Measurements from ENCODE around the gene CYB5D1. TPM values are rescaled to one million over a fixed set of nuclear protein-coding genes. Genes with fewer than 3 reads are reported as not detected.

CYB5D1 gene
- total RNA-seq, 1 experiment from 2014 or later, result 18.0 TPM

DNA sequence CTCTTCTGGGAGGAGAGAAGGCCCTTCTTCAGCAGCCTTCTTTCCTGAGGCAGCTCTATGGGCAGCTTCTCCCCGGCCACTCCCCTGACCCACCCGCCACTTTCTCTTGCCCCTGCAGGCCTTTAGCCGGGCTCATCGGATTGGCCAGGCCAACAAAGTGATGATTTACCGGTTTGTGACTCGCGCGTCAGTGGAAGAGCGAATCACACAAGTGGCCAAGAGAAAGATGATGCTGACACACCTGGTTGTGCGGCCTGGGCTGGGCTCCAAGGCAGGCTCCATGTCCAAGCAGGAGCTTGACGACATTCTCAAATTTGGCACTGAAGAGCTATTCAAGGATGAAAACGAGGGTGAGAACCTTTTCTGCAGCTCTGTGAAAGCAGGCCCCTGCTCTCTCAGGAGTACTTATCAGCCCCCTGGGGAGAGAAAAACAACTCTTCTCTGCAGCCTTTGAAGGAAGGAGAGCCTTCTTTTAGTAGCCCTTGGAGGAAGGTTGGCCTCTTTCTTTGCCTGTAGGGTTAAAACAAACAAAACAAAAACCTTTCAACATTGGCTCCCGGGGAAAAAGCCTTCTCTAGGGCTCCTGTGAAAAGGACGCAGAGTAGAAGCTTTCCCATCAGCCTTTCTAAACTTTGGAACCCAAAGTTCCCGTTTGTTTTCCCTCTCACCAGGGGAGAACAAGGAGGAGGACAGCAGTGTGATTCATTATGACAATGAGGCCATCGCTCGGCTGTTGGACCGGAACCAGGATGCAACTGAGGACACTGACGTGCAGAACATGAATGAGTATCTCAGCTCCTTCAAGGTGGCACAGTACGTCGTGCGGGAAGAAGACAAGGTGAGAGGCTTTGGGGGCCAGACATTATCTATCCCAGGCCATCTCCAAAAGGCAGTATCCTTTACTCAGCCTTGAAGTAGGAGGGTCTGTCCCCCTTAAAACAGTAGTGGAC is 45.6 kb downstream of the CYB5D1 start:
- peak; percentile 62 for DNase-seq
- no peak overlapping the region for H2BK120ac ChIP-seq (ENCODE audit: low read depth, low read length, poor library complexity, severe bottlenecking)
- Mint-ChIP-seq H3K4me3 (no peak overlapping the region), H3K9me3 (no peaks in the 10 kb centered on the region), H3K36me3 (ENCODE audit: insufficient read depth in 1 of 3, low read depth in 3 of 3) (peaks cover 14 to 68% (median 36%) of the 10 kb centered on the region in 3 experiments; a peak in 6 of 7 replicates), H3K27me3 (ENCODE audit: low read depth) (no peaks in the 10 kb centered on the region; the same call in none of the 2 replicates), H3K4me1 (peaks cover 12 to 16% of the 10 kb centered on the region in 2 experiments), H3K27ac (peak overlapping the region in 1 of 3 experiments; percentile 72; a peak in 3 of 7 replicates)
- no peak overlapping the region for H2BK15ac ChIP-seq (ENCODE audit: low read depth, low read length)
- no peaks in the 10 kb centered on the region; the same call in 1 of the 2 replicates for H3K27me3 ChIP-seq (ENCODE audit: insufficient read depth, low read length)
- no peak overlapping the region for H3K56ac ChIP-seq (ENCODE audit: insufficient read length, low read depth, low read length)
- H2BK5ac ChIP-seq (ENCODE audit: insufficient read length, low read length), result no peak overlapping the region
- no peaks in the 10 kb centered on the region for H3K23me2 ChIP-seq (ENCODE audit: insufficient read length, low read depth, low read length, poor library complexity, severe bottlenecking)
- H3K9me3 ChIP-seq (ENCODE audit: control insufficient read depth, low read depth, low read length), result no peaks in the 10 kb centered on the region
- H3K4me2 ChIP-seq (ENCODE audit: insufficient read depth, insufficient read length, low read length), result no peak overlapping the region
- H4K91ac ChIP-seq (ENCODE audit: insufficient read length, low read depth, low read length), result no peak overlapping the region
- H4K5ac ChIP-seq (ENCODE audit: insufficient read length, low read depth, low read length), result no peak overlapping the region
- no peak overlapping the region for H3K23ac ChIP-seq (ENCODE audit: insufficient read length, low read depth, low read length)
- no CpG with 5 or more reads among the region's 22 CpGs for WGBS (ENCODE audit: extremely low coverage, insufficient read length, low lambda C conversion rate)
- no peaks in the 10 kb centered on the region for H3K79me2 ChIP-seq (ENCODE audit: insufficient read depth, low read length)
- H3T11ph ChIP-seq (ENCODE audit: low read length), result no peak overlapping the region
- no peaks in the 10 kb centered on the region for H4K20me1 ChIP-seq (ENCODE audit: control insufficient read depth, insufficient read depth, insufficient read length)
- H3K9ac ChIP-seq (ENCODE audit: extremely low read depth, insufficient read length, low read length), result no peak overlapping the region
- TF ChIP-seq, protein P1, sequence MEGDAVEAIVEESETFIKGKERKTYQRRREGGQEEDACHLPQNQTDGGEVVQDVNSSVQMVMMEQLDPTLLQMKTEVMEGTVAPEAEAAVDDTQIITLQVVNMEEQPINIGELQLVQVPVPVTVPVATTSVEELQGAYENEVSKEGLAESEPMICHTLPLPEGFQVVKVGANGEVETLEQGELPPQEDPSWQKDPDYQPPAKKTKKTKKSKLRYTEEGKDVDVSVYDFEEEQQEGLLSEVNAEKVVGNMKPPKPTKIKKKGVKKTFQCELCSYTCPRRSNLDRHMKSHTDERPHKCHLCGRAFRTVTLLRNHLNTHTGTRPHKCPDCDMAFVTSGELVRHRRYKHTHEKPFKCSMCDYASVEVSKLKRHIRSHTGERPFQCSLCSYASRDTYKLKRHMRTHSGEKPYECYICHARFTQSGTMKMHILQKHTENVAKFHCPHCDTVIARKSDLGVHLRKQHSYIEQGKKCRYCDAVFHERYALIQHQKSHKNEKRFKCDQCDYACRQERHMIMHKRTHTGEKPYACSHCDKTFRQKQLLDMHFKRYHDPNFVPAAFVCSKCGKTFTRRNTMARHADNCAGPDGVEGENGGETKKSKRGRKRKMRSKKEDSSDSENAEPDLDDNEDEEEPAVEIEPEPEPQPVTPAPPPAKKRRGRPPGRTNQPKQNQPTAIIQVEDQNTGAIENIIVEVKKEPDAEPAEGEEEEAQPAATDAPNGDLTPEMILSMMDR (conservative IDR thresholded peaks at IDR 0.05), result no peak
- no peak overlapping the region for H2BK20ac ChIP-seq (ENCODE audit: low read depth, low read length, poor library complexity, severe bottlenecking)
- H3K4me1 ChIP-seq (ENCODE audit: insufficient read depth, low read length), result no peaks in the 10 kb centered on the region
- H3K18ac ChIP-seq (ENCODE audit: insufficient read length, low read depth, low read length), result no peak overlapping the region
- H3K14ac ChIP-seq (ENCODE audit: insufficient read depth, low read length), result no peak overlapping the region
- H3K79me1 ChIP-seq (ENCODE audit: insufficient read depth, low read depth, low read length, poor library complexity, severe bottlenecking), result no peaks in the 10 kb centered on the region
- H2AK5ac ChIP-seq (ENCODE audit: insufficient read length, low read length), result no peak overlapping the region
- no peak overlapping the region for H3K27ac ChIP-seq (ENCODE audit: insufficient read length, low read depth, low read length)
- H4K8ac ChIP-seq (replicated peaks; ENCODE audit: insufficient read length, low read depth, low read length), result no peak overlapping the region
- no peak overlapping the region for H3K4ac ChIP-seq (ENCODE audit: low read depth, low read length)
- H2BK12ac ChIP-seq (ENCODE audit: insufficient read length, low read depth, low read length), result no peak overlapping the region
- no peak overlapping the region for H2AFZ ChIP-seq (ENCODE audit: low read length)
